Endodermal cell (in vitro differentiated cells): ENCODE measurements around the gene CFAP46. TPM values are rescaled to one million over a fixed set of nuclear protein-coding genes. Genes with fewer than 3 reads are reported as not detected.

Experiments
- DNase-seq: peaks from one replicate; pipeline ENCODE4 v3.0.0-alpha.2; 2017
- H3K27ac ChIP-seq: 2 replicates; pipeline ENCODE4 v1.5.1; 2013; ENCODE audit warnings: mild to moderate bottlenecking, low read depth, low read length, moderate library complexity
- H3K27me3 ChIP-seq: 2 replicates; pipeline ENCODE4 v1.6.1; 2013; ENCODE audit warnings: mild to moderate bottlenecking, low read length, moderate library complexity; ENCODE audit not compliant: insufficient read depth, control insufficient read depth, poor library complexity, severe bottlenecking
- H3K36me3 ChIP-seq: 2 replicates; pipeline ENCODE4 v1.7.0; 2013; ENCODE audit warnings: mild to moderate bottlenecking, low read length, moderate library complexity; ENCODE audit not compliant: control insufficient read depth, insufficient read depth
- H3K4me1 ChIP-seq: one replicate; pipeline ENCODE4 v1.7.0; 2013; ENCODE audit warnings: low read length; ENCODE audit not compliant: control insufficient read depth, insufficient read depth
- H3K4me3 ChIP-seq: 2 replicates; pipeline ENCODE4 v1.5.1; 2013; ENCODE audit warnings: mild to moderate bottlenecking, low read length, moderate library complexity
- H3K9ac ChIP-seq: 2 replicates; pipeline ENCODE4 v1.6.1; 2013; ENCODE audit warnings: mild to moderate bottlenecking, low read length, moderate library complexity; ENCODE audit not compliant: poor library complexity, severe bottlenecking; ENCODE audit errors: extremely low read depth
- H3K9me3 ChIP-seq: 2 replicates; pipeline ENCODE4 v1.6.1; 2013; ENCODE audit warnings: mild to moderate bottlenecking, low read length, moderate library complexity; ENCODE audit not compliant: control insufficient read depth
- H3K27ac Mint-ChIP-seq: 2 replicates; pipeline ENCODE4 v1.8.0; 2020; ENCODE audit warnings: mixed read lengths
- H3K27me3 Mint-ChIP-seq: 2 replicates; pipeline ENCODE4 v1.8.0; 2021; ENCODE audit warnings: mild to moderate bottlenecking, mixed read lengths; ENCODE audit not compliant: insufficient read depth
- H3K36me3 Mint-ChIP-seq: 2 replicates; pipeline ENCODE4 v1.8.0; 2020; ENCODE audit warnings: low read depth, mixed read lengths
- H3K4me1 Mint-ChIP-seq: 2 replicates; pipeline ENCODE4 v1.8.0; 2020; ENCODE audit warnings: mixed read lengths
- H3K4me3 Mint-ChIP-seq: 2 replicates; pipeline ENCODE4 v1.8.0; 2020; ENCODE audit warnings: mild to moderate bottlenecking, moderate library complexity, mixed read lengths
- H3K9me3 Mint-ChIP-seq: 2 replicates; pipeline ENCODE4 v1.8.0; 2020; ENCODE audit warnings: mild to moderate bottlenecking, mixed read lengths
- CTCF ChIP-seq: fragments of 200-600 bp; sonication (generic); conservative IDR thresholded peaks from 2 replicates; pipeline ENCODE4 v1.5.0; 2021; ENCODE audit warnings: antibody characterized with exemption, mild to moderate bottlenecking
- WGBS, 2 experiments: methylation state at CpG; one replicate each; pipeline versions ENCODE4 v1.1.5 to v1.1.7; 2013; ENCODE audit warnings: missing lambda C conversion rate in 2 of 2, mixed read lengths in 1 of 2; ENCODE audit not compliant: insufficient coverage in 1 of 2, insufficient read length in 1 of 2; 5-methylcytosine and 5-hydroxymethylcytosine counted together
- total RNA-seq, 2 donors: library from RNA; stranded (reverse); fragmentation: NEBNext Ultra II Directional in 1 of 2; extraction: Animal tissue kit (Norgen Biotek cat#: 25700) in 1 of 2; gene quantifications; 2 replicates in 1 of 2; 3 replicates in 1 of 2; pipeline ENCODE4 v1.2.1, GENCODE V29; 2021

The CFAP46 gene
- total RNA-seq, 2 donors from 2014 or later, result 9.9 to 10.5 TPM

DNA sequence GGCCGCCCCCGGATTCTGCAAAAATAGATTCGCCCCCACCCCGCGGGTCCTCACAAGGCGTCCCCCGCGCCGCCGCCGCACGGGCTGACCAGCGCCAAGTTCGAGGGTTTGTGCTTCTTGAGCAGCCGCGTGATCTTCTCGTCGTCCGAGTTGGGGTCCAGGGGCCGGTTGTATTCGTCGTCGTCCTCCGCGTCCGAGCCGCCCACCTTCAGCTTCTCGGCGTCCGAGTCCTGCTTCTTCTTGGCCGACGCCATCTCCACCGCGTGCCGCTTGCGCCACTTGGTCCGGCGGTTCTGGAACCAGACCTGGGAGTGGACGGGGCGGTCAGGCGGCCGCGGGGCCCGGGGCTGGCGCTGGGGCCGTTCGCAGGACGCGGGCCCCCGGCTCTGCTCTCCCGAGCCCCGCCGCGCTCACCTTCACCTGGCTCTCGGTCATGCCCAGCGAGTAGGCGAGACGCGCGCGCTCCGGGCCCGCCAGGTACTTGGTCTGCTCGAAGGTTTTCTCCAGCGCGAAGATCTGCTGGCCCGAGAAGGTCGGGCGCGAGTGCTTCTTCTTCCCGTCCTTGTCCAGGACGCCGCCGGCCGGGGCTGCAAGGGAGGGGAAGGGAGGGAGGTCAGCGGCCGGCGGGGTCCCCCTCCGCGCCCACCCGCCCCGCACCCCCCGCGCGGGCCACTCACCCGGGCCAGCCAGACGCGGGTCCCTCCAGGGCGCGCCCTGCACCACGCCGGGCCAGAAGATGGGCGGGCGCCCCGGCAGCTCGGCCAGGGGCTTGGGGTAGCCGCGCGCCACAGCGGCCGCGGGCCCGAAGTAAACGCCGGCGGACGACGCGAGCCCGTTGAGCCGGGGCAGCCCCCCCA is 157.3 kb downstream of the CFAP46 start:
- Mint-ChIP-seq H3K27ac (no peak overlapping the region), H3K27me3 (peaks cover 72% of the 10 kb centered on the region)
- no peak overlapping the region for H3K9ac ChIP-seq

DNA sequence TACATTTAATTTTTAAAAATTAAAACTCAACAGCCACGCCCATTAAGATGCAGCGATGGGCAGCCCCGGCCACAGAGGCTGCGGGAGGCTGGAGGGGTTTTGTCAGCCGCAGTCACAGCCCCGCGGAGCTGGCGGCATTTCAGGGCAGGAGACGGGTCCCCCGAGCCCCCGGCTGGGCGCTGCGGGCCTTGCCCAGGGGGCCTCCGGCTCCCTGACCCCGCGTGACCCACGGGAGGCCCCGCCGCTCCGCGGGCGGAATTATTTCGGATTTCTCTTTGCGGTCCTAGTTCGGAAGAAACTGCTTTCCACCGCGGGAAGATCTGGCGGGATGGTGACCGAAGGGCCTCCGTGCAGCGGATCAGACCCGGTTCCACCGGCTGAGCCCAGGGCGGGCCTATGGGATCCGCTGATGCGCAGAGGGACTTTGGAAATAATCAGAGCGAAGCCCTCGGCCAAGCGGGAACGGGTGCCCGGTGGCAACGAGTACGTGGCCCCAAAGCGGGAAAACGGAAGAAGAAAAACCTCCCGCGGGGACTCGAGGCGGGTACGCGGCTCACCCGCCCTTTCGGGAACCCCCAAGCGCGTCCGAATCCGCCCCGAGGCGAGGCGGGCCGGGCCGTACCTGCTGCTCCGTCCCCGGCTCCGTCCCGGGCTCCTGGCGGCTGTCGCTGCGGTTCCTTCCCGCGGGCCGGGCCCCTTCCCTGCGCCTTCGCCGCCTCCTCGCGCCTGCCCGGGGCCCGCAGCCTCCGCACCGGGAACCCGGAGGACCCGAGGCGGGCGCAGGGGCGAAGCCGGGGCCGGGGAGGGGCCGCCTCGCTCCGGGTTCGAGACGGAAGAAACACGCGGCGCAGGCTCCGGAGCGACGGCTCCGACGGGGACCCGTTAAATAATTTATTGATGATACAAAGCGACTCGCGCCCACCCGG is 158.2 kb downstream of the CFAP46 start:
- H3K4me3 Mint-ChIP-seq, result no peak overlapping the region
- Histone ChIP-seq H3K27me3 (peaks cover 75% of the 10 kb centered on the region), H3K27ac (no peak overlapping the region), H3K36me3 (no peaks in the 10 kb centered on the region), H3K9me3 (no peaks in the 10 kb centered on the region), H3K9ac (no peak overlapping the region), H3K4me3 (no peak overlapping the region), H3K4me1 (no peaks in the 10 kb centered on the region)
- WGBS, 2 experiments, result 6% methylated on average over 37 to 106 of the region's 106 CpGs
- H3K4me1 Mint-ChIP-seq, result no peaks in the 10 kb centered on the region
- no peak for TF ChIP-seq CTCF
- H3K9me3 Mint-ChIP-seq, result peaks cover 2% of the 10 kb centered on the region
- no peak overlapping the region for H3K27ac Mint-ChIP-seq
- H3K36me3 Mint-ChIP-seq, result peaks cover 19% of the 10 kb centered on the region
- peak; percentile 65 for DNase-seq
- H3K27me3 Mint-ChIP-seq, result peaks cover 64% of the 10 kb centered on the region

More for the DNA sequence above, 157.3 kb downstream of the CFAP46 start:
- H3K36me3 Mint-ChIP-seq, result peaks cover 17% of the 10 kb centered on the region
- H3K4me3 Mint-ChIP-seq, result no peak overlapping the region
- Histone ChIP-seq H3K4me1 (no peaks in the 10 kb centered on the region), H3K4me3 (no peak overlapping the region), H3K27me3 (peaks cover 84% of the 10 kb centered on the region), H3K9me3 (no peaks in the 10 kb centered on the region), H3K27ac (no peak overlapping the region), H3K36me3 (no peaks in the 10 kb centered on the region)
- peak; percentile 80 for DNase-seq
- 5 to 6% methylated on average over 50 to 111 of the region's 111 CpGs for WGBS, 2 experiments
- H3K9me3 Mint-ChIP-seq, result peaks cover 2% of the 10 kb centered on the region
- TF ChIP-seq CTCF, result no peak
- no peaks in the 10 kb centered on the region for H3K4me1 Mint-ChIP-seq

DNA sequence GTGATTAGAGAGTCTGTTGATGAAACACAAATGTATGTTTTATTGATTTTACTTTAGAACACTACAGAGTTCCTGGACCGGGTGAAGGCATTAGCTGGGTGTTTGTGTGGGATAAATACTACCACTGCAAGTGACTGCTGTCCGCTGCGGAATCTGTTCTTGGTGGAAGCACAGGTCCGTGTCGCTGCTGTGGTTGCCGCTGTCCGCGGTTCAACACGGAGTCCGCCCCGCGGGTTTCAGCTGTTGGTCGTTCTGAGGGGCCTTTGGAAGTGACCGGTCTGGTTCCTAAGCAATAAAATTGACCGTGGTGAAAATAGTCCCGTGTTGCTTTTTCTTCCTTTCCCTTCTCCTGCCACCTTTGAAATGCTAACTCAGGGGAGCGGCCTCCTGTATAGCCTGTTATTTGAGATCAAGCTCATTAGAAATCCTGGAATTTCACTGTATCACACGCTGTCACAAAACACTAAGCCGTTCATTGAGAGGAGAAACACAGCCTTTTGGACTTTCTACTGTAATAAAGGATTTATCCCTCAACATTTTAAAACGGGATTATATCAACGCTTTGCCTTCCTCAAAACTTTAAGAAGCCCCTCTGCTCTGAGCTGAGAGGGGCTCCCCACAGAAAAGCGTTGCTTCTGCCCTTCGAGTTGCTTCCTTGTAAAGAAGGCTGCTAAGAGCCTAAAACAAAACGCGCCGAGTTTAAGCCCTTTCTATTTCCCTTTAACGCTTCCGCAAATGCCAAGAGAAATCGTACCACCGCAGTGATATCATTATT is 159.0 kb downstream of the CFAP46 start:
- Mint-ChIP-seq H3K27ac (no peak overlapping the region), H3K4me3 (no peak overlapping the region)
- no peak for DNase-seq

More for the DNA sequence above, 159.0 kb downstream of the CFAP46 start:
- H3K27me3 ChIP-seq, result peaks cover 66% of the 10 kb centered on the region
- H3K36me3 ChIP-seq, result no peaks in the 10 kb centered on the region
- H3K9ac ChIP-seq, result no peak overlapping the region
- no peak for TF ChIP-seq CTCF
- no peak overlapping the region for H3K4me3 ChIP-seq
- Mint-ChIP-seq H3K4me1 (no peaks in the 10 kb centered on the region), H3K9me3 (peaks cover 2% of the 10 kb centered on the region), H3K36me3 (peaks cover 19% of the 10 kb centered on the region), H3K27me3 (peaks cover 56% of the 10 kb centered on the region)
- H3K4me1 ChIP-seq, result no peaks in the 10 kb centered on the region
- H3K27ac ChIP-seq, result no peak overlapping the region
- WGBS, 2 experiments, result 15 to 25% methylated on average over 24 to 30 of the region's 30 CpGs
- no peaks in the 10 kb centered on the region for H3K9me3 ChIP-seq
